NCI-H524 treated with DMSO at 0.1 percent for 48 hours (cell line): ENCODE results near the gene SRGAP1.
"Not testable (repeated sequence)": the region's sequence is repeated elsewhere in the genome, so short reads cannot be mapped to it uniquely, and the experiment has no call there.

Source experiments
- DNase-seq: peaks from one replicate; lab custom pipeline; 2025; lab: John Stamatoyannopoulos, UW

The SRGAP1 gene

DNA sequence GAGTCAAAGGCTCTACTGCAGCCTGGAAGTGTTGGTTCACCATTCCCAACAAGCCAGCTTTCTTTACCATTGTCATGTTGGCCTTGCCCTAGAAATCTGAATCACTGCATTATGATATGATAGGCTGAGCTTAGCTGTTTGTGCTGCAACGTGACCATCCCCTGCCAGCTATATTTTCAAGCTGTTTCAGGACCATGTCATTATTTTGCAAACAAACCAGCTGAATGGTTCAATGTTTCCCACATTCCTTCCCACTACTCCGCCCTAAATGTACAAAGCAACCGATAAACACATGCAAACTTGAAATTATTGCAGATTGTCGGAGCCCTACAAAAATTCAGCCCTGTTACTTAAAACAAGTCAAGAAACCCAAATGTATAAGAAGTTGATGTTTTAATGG, 241.5 kb downstream of the SRGAP1 start:
- no peak for DNase-seq

DNA sequence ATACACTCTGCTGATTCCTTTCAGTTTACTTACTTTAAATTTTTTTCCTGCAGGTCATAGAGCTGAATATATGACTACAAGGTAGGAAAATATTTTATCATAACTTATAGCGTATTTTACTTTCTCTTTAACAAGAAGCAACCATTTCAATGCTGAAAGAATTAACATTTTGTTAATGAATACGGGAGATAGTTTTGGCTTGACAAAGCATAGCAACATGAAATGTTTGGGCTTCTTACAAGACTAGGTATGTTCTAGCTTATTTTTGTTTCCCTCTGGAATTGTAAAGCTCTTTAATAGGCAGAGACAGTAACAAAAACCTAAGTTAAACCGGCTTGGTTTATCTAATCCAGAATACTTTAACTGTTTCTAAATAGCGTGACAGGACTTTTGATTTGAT, 242.4 kb downstream of the SRGAP1 start:
- DNase-seq: no peak

DNA sequence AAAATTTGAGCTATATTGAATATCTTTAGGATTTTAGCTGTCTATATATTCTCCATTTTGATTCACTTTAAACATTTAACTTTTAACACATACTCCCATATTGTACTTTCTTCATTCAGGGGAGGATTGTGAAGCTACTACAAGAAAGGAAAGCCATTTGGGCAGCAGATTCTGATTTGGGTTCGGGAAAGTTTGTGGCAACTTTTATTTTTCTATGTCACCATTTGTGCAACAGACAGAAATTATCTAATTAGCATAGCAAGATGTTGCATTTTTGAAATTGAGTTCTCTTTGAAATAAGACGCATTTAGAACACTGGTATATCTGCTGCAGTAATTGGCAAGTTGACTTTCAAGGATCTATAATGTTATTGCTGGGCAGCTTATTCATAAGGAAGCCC, 243.3 kb downstream of the SRGAP1 start:
- DNase-seq: no peak

DNA sequence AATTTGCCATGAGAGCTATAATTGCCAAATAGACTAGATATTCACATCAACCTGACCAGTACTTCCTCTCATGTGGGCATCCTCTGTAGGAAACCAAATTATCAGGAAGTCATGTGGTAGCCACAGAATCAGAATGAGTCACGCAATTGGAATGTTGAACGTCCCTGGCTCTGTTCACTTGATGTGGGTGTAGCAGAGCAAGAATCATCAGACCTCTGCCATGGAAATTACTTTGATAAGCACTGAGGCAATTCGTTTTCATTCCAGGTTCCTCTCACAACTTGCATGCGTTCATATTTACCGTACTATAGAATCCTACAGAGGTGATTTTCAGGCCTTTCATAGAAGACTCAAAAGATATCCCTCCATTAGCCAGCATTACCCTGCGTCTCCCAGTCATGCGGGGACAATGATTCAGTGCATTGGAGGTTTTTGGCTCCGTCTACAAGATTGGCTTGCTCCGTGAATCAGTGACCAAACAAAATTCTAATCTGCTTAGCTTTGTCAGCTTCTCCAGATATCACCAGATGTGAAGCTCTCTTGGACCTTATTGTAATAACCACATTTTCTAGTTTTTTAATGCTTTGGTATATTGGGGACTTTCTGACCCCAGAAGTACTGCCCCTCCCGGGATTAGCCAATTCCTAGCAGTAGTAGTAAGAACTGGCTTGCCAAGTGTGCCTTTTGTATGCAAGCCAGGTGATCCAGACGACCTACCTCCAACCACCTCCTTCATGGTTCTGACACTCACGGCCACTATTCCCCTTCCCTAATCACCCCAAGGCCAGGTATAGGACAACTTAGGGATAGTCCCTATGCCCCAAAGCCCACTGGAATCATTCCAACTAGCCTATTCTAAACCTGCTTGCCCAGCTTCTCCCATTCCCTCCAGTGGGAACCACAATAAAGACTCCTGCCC, 244.2 kb downstream of the SRGAP1 start:
- DNase-seq: no peak

DNA sequence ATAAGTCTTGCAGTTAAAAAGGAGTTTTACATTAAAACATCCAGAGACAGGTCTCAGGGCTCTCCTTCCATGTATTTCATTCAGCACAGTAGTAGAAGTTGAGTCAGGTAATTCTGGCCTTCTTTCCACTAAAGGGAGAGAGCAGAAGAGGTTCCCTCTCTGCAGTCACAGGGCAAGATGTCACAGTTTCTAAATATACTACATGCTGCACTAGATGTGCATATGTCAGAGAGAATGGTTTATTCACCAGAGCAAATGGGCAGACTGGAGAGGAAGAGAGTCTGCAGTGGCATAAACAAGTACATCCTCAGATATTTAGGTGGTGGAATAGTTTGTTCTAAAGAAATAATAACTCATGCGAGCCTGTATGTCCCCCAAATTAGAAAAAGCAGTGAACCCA, 245.5 kb downstream of the SRGAP1 start:
- DNase-seq: no peak

DNA sequence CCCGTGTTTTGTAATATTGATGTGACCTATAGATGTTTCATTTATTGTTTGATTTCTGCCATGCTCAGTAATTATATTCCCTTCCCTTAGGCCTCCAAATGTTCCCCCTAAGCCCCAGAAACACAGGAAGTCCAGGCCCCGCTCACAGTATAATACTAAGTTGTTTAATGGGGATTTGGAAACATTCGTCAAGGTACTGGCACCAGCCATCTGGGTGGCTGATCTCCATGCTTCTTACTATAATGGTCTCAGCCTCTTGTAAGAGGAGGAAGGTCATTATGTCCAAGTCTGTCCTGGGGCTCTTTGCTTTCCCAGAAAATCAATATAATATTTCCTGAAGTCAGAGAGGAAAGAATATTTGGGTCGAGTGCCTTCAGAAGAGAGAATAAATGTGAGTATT, 246.7 kb downstream of the SRGAP1 start:
- DNase-seq: no peak

DNA sequence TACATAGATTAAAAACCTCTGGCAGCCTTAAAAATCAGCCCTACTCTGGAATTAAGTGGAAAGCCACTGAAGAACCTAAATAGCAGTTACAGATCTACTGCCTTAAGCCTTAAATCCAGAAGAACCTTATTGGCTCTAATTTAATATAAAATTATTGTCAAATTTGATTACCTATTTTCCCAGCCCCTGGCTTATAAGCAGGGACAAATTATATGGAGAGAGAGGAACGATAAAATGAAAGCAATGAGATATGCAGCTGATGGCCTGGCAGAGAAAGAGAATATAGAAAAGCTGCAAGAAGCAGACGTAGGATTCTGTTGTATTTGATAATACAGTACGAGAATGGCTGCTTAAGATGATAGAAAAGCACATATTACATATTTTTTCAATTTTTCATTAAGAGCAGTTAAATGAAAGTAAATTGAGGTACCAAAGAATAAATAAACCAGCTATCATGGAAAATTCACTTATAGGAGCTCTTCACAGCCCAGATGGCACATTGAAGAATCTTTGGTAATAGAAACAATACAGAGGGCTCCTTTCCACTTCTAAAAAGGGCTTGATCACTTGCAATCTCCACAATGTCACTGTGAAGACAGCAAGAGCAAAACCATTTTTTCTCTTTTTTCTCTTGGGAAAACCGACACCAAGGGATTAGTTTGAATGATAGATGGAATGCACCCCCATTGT, 248.2 kb downstream of the SRGAP1 start:
- no peak for DNase-seq

DNA sequence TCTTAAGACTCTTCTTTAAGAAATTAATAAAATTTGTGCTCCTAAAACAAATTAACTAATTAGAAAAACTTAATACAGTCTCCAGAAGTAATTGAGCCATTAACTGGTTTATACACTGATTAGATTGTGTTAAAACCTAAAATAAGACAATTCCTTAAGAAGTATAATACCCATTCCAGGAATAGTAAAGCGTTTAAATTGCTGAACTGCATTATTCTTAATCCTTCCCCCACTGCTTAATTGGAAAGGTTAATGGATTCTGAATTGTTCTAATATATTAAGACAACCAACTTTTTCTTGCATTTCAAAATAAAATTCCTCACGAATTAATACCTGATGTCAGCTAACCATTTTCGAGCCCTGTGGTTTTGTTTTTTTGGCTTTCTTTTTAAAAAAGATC, 249.2 kb downstream of the SRGAP1 start:
- no peak for DNase-seq

DNA sequence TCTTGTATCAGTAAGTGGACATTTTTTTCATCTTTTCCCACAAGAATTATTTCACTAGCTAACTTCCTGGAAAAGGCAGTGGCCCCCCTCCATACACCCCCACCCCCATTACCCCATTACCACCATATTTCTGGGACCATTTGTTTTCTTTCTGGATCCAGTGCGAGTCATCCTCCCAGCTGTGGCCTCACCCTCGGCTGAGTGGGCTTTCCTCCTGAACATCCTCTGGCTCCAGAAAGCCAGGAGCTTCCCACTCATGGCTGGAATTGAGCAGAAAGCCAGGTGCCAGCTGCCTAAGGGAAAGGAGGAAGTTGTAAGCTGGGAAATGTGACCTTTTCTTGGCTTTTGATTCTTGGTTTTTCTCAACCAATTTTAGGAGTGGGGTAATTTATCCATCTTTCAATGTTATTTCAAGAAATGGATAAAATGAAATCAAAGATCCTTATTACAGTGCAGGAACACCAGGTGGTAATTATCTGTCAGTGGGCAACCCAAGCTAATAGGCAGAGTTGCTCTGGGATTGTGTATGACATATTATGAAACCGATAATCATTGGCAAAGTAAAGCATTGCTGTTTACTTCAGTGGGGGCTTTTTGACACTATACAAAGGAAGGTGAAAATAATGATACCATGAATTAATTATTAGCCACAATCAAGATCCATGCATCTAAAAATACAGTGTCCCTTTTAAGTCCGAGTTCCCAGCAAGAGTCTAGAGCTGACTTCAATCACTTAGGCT, 253.0 kb downstream of the SRGAP1 start:
- no peak for DNase-seq

DNA sequence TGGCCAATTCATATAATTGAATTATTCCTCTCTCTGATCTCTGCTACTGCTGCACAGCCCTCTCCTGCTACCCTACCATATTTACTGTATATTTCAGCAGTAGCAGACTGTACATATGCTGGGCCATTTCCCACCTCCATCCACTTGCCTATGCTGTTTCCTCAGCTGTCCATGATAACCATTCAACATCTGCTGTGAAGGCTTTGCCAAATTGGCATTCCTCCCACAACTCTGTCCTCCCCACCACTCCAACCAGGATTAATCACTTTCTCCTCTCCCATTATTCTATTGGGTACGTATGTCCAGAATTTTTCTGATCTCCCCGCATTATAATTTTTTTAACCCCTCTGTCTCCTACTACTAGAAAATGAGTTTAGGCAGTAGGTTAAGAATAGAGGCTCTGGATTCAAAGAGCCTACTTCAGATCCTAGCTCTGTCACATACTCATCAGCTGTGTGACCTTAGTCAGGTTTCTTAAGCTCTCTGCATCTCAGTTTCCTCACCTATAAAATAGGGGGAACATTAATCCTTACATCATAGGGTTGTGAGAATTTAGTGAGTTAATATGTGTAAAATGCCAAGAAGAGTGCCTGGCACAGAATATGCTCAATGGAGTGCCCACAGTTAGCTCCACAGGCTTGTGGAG, 254.3 kb downstream of the SRGAP1 start:
- DNase-seq: peak; percentile 36

DNA sequence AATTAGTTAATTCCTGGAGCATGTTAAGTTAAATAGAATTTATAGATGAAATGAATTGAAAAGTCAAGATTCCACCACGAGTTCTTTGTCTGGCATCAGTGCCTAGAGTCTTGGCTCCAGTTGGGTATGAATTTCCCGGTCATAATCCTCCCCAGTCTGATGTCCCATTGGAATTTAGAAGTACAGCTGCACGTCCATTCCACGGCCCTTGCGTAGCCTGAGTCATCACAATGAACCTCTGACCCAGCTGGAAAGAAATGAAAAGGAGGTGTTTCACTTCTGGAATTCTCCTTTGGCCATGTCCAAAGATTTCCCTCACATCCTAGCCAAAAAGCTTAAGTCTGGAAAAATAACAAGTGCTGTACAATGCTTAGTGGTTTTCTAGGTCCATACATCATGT, 254.9 kb downstream of the SRGAP1 start:
- no peak for DNase-seq

DNA sequence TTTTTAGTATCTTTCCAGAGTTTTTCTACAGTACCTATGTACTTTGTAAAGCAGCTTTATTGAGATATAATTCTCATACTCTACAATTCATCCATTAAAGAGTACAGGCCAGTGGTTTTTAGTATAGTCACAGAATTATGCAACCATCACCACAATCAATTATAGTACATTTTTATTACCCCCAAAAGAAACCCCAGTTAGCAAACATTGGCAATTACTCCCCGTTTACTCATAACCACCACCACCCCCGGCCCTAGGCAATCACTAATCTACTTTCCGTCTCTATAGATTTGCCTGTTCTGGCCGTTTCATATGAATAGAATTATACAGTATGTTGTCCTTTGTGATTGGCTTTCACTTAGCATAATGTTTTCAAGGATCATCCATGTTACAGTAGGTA, 257.8 kb downstream of the SRGAP1 start:
- DNase-seq: no peak

DNA sequence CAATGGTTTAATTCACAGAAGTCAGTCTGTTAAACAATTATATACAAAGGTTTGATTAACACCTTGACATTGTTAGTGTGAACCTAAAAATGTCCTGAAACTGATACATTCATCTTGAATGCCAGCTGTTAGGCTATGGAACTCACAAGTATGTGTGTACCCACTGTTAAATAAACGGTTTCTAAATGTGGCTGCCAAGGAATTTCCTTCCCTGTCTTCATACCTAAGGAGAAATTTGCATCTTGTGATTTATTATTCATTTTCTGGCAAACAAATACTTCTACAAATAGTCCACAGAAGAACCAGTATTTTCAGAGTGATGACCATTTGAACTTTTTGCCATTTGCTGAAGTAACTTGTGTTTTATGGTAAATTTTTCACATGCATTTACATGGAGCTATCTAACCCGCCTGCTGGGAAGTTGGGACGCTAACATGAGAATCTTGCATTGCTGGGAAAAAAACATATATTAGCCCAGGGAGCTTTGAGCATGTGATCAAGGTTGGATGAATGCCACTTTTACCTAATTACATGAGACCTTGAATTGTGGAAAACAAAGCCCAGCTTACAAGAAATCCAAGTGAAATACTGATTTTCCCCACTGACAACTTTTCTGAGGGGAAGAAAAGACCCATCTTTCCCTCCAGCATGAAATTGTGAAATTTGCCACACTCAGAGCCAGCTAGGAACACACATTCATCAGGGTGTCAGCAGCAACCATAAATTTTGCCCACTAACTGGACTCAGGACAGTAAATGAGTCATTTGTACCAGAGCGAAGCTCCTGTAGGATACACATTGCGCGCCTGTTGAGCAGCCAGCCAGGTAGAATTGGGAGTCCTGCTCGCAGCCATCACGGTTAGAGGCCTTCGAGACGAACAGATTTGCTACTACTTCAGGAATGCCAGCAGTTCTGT, 259.6 kb downstream of the SRGAP1 start:
- no peak for DNase-seq

DNA sequence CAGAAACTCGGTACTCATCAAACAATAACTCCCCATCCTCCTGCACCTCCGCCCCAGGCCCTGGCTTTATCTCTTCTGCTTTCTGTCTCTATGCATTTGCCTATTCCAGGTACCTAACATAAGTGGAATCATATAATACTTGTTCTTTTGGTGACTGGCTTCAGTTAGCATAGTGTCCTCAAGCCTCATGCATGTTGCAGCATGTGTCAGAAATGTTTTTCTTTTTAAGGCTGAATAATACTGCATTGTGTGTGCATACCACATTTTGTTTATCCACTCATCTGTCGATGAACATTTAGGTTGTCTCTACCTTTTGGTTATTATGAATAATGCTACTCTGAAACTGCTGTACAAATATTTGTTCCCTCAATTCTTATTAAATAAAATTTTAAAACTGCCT, 260.5 kb downstream of the SRGAP1 start:
- no peak for DNase-seq

DNA sequence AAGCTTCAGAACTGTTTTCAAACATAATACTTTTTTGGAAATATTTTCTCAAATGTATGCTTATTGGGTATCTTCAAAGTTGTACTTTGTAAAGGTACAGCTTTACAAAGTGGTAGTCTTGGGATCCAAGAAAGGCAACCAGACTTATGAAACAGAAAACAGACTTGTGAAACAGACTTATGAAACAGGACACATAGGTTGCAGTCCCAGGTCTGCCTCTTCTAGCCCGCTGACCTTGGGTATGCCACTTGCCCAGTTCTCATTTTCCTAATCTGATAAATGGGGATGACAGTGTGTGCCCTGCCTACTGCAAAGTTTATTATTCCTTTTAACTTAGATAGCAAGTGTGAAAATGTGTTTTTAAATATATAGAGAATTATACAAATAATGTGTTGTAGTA, 263.3 kb downstream of the SRGAP1 start:
- no peak for DNase-seq

DNA sequence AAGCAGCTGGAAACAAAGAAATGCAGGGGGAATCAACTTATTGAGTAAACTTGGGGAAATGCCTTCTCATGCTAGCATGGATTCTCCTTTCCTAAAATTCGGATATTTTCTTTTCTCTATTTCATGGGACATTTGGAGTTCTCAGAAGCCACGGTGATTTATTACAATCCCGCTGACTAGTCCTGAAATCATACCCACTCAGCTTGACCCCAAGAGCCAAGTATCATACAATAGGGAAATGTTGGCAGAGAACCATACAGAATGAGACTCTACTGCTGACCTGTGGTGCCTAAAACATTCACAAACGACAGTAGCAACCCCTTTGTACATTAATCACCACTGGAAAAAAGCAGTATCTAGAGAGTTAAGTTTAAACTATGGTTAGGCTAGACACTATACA, 265.2 kb downstream of the SRGAP1 start:
- no peak for DNase-seq

DNA sequence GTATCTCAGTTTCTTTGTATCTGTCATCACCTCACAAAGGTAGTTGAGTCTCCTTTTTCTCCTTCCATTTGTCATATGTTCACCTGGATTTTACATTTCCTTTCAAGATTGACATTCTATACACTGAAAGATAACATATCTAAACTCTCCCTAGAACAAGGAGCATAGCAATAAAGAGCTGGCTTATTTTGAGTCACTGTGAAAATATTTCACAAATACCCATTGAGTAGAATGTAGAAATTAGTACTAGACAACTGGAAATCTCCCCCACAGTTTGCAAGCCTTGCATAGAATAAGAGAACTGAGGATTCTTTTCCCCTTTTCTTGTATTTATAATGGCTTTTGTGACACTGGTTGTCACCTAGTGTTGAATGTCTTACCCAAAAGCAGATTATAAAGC, 266.4 kb downstream of the SRGAP1 start:
- DNase-seq: no peak

DNA sequence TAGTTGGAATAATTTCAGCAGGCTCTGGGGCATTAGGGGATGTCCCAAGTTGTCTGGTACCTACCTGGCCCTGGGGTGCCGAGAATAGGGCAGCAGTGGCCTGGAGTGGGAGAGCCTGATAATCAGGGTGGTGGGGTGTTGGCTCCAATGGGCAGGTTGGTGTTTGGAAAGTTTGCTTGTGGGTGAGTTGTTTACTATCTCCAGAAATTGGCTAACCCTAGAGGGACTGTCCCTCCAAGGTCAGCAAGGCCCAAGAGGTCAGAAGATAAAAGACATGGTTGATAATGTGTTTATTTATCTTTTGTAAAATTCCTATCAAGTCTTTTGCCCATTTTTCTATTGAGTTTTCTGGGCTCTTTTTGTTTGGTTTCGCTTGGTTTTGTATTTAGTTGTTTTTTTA, 272.5 kb downstream of the SRGAP1 start:
- DNase-seq: no peak

DNA sequence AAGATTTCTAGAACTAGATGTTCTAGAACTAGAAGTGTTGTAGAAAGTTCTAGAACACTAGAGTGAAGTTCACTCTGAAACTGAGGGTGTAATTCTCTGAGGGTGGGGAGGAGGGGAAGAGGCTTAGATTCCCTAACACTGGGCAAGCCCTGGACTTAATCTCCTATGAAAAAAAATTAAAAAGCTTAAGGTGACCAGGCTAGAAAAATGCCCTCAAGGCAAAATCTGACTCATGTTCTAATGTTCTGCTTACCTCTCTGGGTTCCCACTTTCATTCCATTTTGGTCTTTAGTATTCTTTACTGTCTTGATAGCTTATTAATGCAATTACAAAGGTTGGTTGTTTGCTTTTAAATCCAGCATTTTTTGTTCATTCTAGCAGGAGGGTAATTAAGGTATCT, 276.1 kb downstream of the SRGAP1 start:
- DNase-seq: no peak

DNA sequence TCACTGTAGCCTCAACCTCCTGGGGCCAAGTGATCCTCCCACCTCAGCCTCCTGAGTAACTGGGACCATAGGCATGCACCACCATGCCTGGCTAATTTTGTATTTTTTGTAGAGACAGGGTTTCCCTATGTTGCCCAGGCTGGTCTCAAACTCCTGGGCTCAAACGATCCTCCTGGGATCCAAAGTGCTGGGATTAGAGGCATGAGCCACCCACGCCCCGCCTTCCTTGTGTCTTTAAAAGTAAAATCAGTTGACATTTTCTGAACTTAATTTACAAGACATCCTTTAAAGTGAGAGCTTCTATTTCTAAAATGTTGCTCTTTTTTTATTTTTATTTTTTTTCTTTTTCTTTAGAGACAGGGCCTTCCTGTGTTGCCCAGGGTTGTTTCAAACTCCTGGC, 276.6 kb downstream of the SRGAP1 start:
- not testable (repeated sequence) for DNase-seq

DNA sequence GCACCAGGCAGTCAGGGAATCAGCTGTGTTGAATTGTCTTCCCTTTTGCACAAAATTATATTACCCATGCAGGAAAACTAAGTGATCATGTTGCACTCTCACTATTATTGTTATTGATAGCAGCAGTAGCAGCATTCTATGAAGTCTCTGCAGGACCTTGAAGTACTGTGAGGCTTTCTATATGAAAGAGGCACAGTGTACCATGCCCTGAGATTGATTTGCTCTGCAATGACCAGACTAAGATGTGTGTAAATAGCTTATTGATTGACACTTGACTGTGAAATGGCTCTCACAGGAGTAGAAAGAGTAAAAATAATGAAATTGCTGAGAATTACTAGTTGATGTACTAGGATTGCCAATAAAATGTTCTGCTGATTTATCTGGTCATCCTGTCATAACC, 277.7 kb downstream of the SRGAP1 start:
- DNase-seq: no peak
